ENCODE measurements around the gene ARHGEF26.
"Not testable (repeated sequence)": the region's sequence is repeated elsewhere in the genome, so short reads cannot be mapped to it uniquely, and the experiment has no call there.

The ARHGEF26 gene

GRCh38 chr3:154120961-154121700, at the start of gene ARHGEF26:
Gene ARHGEF26, plus strand, starts transcription at chr3:154121390. Its CDS starts 603 bp downstream, at chr3:154121993.
- peak; percentile 75 for DNase-seq

GRCh38 chr3:154074966-154075365, 46.2 kb upstream of the ARHGEF26 start:
- DNase-seq, result no peak

GRCh38 chr3:154078672-154079071, 42.5 kb upstream of the ARHGEF26 start:
- DNase-seq, result no peak

- no peak for DNase-seq
Observed at GRCh38 chr3:154081305-154081704, 39.9 kb upstream of the ARHGEF26 start.

- no peak for DNase-seq
Observed at GRCh38 chr3:154085071-154085470, 36.1 kb upstream of the ARHGEF26 start.

GRCh38 chr3:154085799-154086198, 35.4 kb upstream of the ARHGEF26 start:
- no peak for DNase-seq

- no peak for DNase-seq
Observed at GRCh38 chr3:154086286-154086685, 34.9 kb upstream of the ARHGEF26 start.

GRCh38 chr3:154087756-154088480, 33.3 kb upstream of the ARHGEF26 start:
- not testable (repeated sequence) for DNase-seq

- DNase-seq, result no peak
Observed at GRCh38 chr3:154089421-154090420, 31.5 kb upstream of the ARHGEF26 start.

GRCh38 chr3:154094051-154094450, 27.1 kb upstream of the ARHGEF26 start:
- no peak for DNase-seq

GRCh38 chr3:154095832-154096421, 25.3 kb upstream of the ARHGEF26 start:
- DNase-seq, result no peak

- no peak for DNase-seq
Observed at GRCh38 chr3:154098376-154098775, 22.8 kb upstream of the ARHGEF26 start.

GRCh38 chr3:154100556-154100955, 20.6 kb upstream of the ARHGEF26 start:
- no peak for DNase-seq

GRCh38 chr3:154101250-154101649, 19.9 kb upstream of the ARHGEF26 start:
- no peak for DNase-seq

- no peak for DNase-seq
Observed at GRCh38 chr3:154102225-154102624, 19.0 kb upstream of the ARHGEF26 start.

GRCh38 chr3:154105218-154105975, 15.8 kb upstream of the ARHGEF26 start:
- no peak for DNase-seq

- no peak for DNase-seq
Observed at GRCh38 chr3:154111365-154111935, 9.7 kb upstream of the ARHGEF26 start.

GRCh38 chr3:154112146-154112852, 8.9 kb upstream of the ARHGEF26 start:
- DNase-seq, result no peak

GRCh38 chr3:154113609-154114008, 7.6 kb upstream of the ARHGEF26 start:
- no peak for DNase-seq

- DNase-seq, result no peak
Observed at GRCh38 chr3:154115332-154115731, 5.9 kb upstream of the ARHGEF26 start.

GRCh38 chr3:154119951-154120350, 1.2 kb upstream of the ARHGEF26 start:
- DNase-seq, result no peak

Data from CD4-positive, alpha-beta T cell treated with Interleukin-17A for 1 hour (primary cell).